Epithelial cell of esophagus (primary cell): ENCODE measurements around the gene KIF20A.

Experiments
- DNase-seq: peaks from one replicate; pipeline ENCODE4 v3.0.0; 2010; ENCODE audit warnings: low read depth
- H3K4me3 ChIP-seq: 2 replicates; pipeline ENCODE4 v1.5.1; 2011; ENCODE audit warnings: mild to moderate bottlenecking, low read length, control low read depth
- TF ChIP-seq, protein P1 (sequence below): IDR thresholded peaks from 2 replicates; pipeline ENCODE4 v1.5.1; 2011; ENCODE audit warnings: low read depth, mild to moderate bottlenecking, low read length, control low read depth, inconsistent platforms; ENCODE audit not compliant: insufficient read depth; ENCODE audit errors: missing control alignments

The KIF20A gene

GRCh38 chr5:138216799-138217198 lies 37.9 kb downstream of the KIF20A start:
- TF ChIP-seq, protein P1, sequence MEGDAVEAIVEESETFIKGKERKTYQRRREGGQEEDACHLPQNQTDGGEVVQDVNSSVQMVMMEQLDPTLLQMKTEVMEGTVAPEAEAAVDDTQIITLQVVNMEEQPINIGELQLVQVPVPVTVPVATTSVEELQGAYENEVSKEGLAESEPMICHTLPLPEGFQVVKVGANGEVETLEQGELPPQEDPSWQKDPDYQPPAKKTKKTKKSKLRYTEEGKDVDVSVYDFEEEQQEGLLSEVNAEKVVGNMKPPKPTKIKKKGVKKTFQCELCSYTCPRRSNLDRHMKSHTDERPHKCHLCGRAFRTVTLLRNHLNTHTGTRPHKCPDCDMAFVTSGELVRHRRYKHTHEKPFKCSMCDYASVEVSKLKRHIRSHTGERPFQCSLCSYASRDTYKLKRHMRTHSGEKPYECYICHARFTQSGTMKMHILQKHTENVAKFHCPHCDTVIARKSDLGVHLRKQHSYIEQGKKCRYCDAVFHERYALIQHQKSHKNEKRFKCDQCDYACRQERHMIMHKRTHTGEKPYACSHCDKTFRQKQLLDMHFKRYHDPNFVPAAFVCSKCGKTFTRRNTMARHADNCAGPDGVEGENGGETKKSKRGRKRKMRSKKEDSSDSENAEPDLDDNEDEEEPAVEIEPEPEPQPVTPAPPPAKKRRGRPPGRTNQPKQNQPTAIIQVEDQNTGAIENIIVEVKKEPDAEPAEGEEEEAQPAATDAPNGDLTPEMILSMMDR = no peak
- H3K4me3 ChIP-seq = no peak overlapping the region
- no peak for DNase-seq

DNA sequence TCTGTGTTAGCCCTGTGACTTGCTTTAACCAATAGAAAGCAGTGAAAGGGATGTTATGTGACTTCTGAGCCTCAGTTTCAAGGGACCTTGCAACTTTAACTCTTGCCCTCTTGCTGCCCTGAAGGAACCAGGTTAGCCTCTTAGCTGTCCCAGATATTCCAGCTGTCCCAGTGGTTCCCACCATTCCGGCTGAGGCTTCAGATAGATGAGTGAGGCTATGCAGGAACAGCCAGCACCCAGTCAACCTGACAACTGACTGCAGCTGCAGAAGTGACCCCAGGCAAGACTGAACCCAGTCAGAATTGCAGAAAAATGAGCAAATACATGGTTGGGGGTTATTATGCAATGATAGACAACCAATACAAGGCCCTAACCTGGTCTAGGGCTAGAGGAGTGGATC lies 44.6 kb downstream of the KIF20A start:
- TF ChIP-seq, protein P1 = no peak
- DNase-seq = no peak
- no peak overlapping the region for H3K4me3 ChIP-seq

GRCh38 chr5:138224712-138225111 lies 45.8 kb downstream of the KIF20A start:
- TF ChIP-seq, protein P1 = no peak
- no peak overlapping the region for H3K4me3 ChIP-seq

DNA sequence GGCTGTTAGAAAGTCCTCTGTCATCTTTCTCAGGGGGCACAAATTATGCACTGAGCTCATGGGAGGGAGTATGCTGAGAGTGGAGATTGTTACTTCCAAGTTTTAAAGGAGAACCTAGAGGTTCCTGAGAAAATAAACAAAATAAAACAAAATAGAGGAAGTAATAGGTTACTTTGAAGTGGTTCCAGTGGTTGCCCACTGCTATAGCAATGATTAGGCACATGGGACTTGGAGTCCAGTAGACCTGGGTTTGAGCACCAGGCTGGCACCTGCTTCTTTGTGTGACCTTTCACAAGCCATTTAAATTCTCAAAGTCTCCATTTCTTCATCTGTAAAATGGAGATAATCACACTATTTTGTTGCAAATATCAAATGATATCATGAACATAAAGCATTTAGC lies 48.0 kb downstream of the KIF20A start:
- TF ChIP-seq, protein P1 = no peak
- H3K4me3 ChIP-seq = no peak overlapping the region
- no peak for DNase-seq

More at GRCh38 chr5:138224712-138225111, 45.8 kb downstream of the KIF20A start:
- DNase-seq = no peak

- no peak for DNase-seq
- TF ChIP-seq, protein P1 = no peak
- H3K4me3 ChIP-seq = no peak overlapping the region
Measured at GRCh38 chr5:138229387-138229786, 50.5 kb downstream of the KIF20A start.

- H3K4me3 ChIP-seq = no peak overlapping the region
- DNase-seq = peak; percentile 47
- TF ChIP-seq, protein P1 = no peak
Measured at GRCh38 chr5:138230261-138230660, 51.3 kb downstream of the KIF20A start.

- DNase-seq = peak; percentile 86
- TF ChIP-seq, protein P1 = no peak
- no peak overlapping the region for H3K4me3 ChIP-seq
Measured at GRCh38 chr5:138230981-138231589, 52.2 kb downstream of the KIF20A start.
